Activated CD4-positive, CD25-positive, alpha-beta regulatory T cell (primary cell): ENCODE results near the gene TUBB4B.

Experiments used
- DNase-seq, 4 experiments: peaks; one replicate each; lab custom pipeline; 2025; lab: John Stamatoyannopoulos, UW

TUBB4B gene

GRCh38 chr9:137240841-137241489, at the start of gene TUBB4B:
TUBB4B (plus strand) TSS chr9:137241287; CDS start chr9:137241361, 74 bp downstream.
- peak; percentile 91 to 100 (median 96) for DNase-seq

GRCh38 chr9:137191691-137192447, 49.2 kb upstream of the TUBB4B start:
- DNase-seq: no peak

- no peak for DNase-seq
These were observed 48.7 kb upstream of the TUBB4B start for GRCh38 chr9:137192448-137192780.

GRCh38 chr9:137192859-137193258, 48.2 kb upstream of the TUBB4B start:
- DNase-seq: no peak

GRCh38 chr9:137193771-137194170, 47.3 kb upstream of the TUBB4B start:
- no peak for DNase-seq

- DNase-seq: no peak
These were observed 46.7 kb upstream of the TUBB4B start for GRCh38 chr9:137194388-137194787.

GRCh38 chr9:137194909-137195308, 46.2 kb upstream of the TUBB4B start:
- no peak for DNase-seq

GRCh38 chr9:137195525-137196220, 45.4 kb upstream of the TUBB4B start:
- no peak for DNase-seq

GRCh38 chr9:137198051-137198901, 42.8 kb upstream of the TUBB4B start:
- no peak for DNase-seq

- no peak for DNase-seq
These were observed 42.2 kb upstream of the TUBB4B start for GRCh38 chr9:137198902-137199283.

GRCh38 chr9:137199411-137200121, 41.5 kb upstream of the TUBB4B start:
- no peak for DNase-seq

GRCh38 chr9:137200311-137201204, 40.5 kb upstream of the TUBB4B start, which contains the start of gene TPRN:
TPRN (minus strand) TSS chr9:137200741; CDS start chr9:137200711, 30 bp downstream.
- peak; percentile 94 to 98 (median 98) for DNase-seq

GRCh38 chr9:137201205-137201868, 39.8 kb upstream of the TUBB4B start:
- no peak for DNase-seq

- DNase-seq: no peak
These were observed 38.1 kb upstream of the TUBB4B start for GRCh38 chr9:137202966-137203365.

- DNase-seq: no peak
These were observed 36.4 kb upstream of the TUBB4B start for GRCh38 chr9:137204731-137205125.

GRCh38 chr9:137205126-137206069, 35.7 kb upstream of the TUBB4B start, which contains the start of the genes NDOR1 and TMEM203:
NDOR1 (plus strand) TSS chr9:137205700; CDS start chr9:137205778, 78 bp downstream.
TMEM203 (minus strand) TSS chr9:137205648; CDS start chr9:137205414, 234 bp downstream.
- DNase-seq: peak; percentile 82 to 93 (median 88)

- DNase-seq: no peak
These were observed 34.5 kb upstream of the TUBB4B start for GRCh38 chr9:137206602-137207001.

GRCh38 chr9:137211532-137211931, 29.6 kb upstream of the TUBB4B start:
- DNase-seq: no peak
